ENCODE measurements around the gene PCSK6. TPM values are rescaled to one million over a fixed set of nuclear protein-coding genes. Genes with fewer than 3 reads are reported as not detected.
A peak's percentile ranks its signal among the peaks of the same experiment; 100 is the strongest.
"Not testable (repeated sequence)": the region's sequence is repeated elsewhere in the genome, so short reads cannot be mapped to it uniquely, and the experiment has no call there.

Gene PCSK6
- total RNA-seq, 1 donor = 0.72 TPM

DNA sequence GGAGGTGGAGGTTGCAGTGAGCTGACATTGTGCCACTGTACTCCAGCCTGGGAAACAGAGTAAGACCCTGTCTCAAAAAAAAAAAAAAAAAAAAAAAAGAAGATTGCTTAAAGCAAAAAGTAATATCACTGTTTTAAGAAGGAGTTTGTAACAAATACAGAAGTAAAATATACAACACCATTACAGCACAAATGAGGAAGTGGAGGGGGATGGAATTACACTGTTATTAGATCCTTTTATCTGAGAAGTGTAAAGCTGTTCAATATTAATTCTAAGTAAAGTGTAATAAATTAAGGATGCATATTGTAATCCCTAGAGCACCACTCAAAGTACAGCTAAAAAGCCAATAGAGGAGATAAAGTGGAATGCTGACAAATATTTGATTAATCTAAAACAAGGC is 147.5 kb downstream of the PCSK6 start:
- Histone ChIP-seq H3K4me2 (ENCODE audit: insufficient read depth, low read length) (no peak overlapping the region), H3K9me3 (ENCODE audit: low read depth, low read length) (no peaks in the 10 kb centered on the region), H3K4me3 (ENCODE audit: insufficient read depth, low read length) (no peak overlapping the region), H3K4me1 (ENCODE audit: insufficient read depth, low read length) (no peaks in the 10 kb centered on the region), H4K20me1 (ENCODE audit: insufficient read depth, low read length) (no peaks in the 10 kb centered on the region), H3K79me2 (ENCODE audit: insufficient read depth, low read length) (no peaks in the 10 kb centered on the region), H3K36me3 (ENCODE audit: insufficient read depth, low read length) (no peaks in the 10 kb centered on the region), H3K27ac (ENCODE audit: low read depth, low read length) (no peak overlapping the region), H2AFZ (ENCODE audit: low read length) (no peak overlapping the region), H3K27me3 (ENCODE audit: insufficient read depth, low read length) (peaks cover 3% of the 10 kb centered on the region)
- no peak for TF ChIP-seq CTCF (IDR thresholded peaks at IDR 0.05; ENCODE audit: extremely low read depth, low read depth, low read length)
- DNase-seq (ENCODE audit: insufficient read length, low spot score, missing footprints) = no peak

- DNase-seq (ENCODE audit: insufficient read length, low spot score, missing footprints) = no peak
- H3K4me2 ChIP-seq (ENCODE audit: insufficient read depth, low read length) = no peak overlapping the region
- H2AFZ ChIP-seq (ENCODE audit: low read length) = no peak overlapping the region
- H3K27me3 ChIP-seq (ENCODE audit: insufficient read depth, low read length) = no peaks in the 10 kb centered on the region
- no peak overlapping the region for H3K27ac ChIP-seq (ENCODE audit: low read depth, low read length)
- no peak for TF ChIP-seq CTCF (IDR thresholded peaks at IDR 0.05; ENCODE audit: extremely low read depth, low read depth, low read length)
- H3K79me2 ChIP-seq (ENCODE audit: insufficient read depth, low read length) = no peaks in the 10 kb centered on the region
- no peaks in the 10 kb centered on the region for H3K36me3 ChIP-seq (ENCODE audit: insufficient read depth, low read length)
- H3K9me3 ChIP-seq (ENCODE audit: low read depth, low read length) = no peaks in the 10 kb centered on the region
- no peaks in the 10 kb centered on the region for H4K20me1 ChIP-seq (ENCODE audit: insufficient read depth, low read length)
- no peak overlapping the region for H3K4me3 ChIP-seq (ENCODE audit: insufficient read depth, low read length)
- no peaks in the 10 kb centered on the region for H3K4me1 ChIP-seq (ENCODE audit: insufficient read depth, low read length)
These were observed 150.9 kb downstream of the PCSK6 start for GRCh38 chr15:101338502-101339057.

DNA sequence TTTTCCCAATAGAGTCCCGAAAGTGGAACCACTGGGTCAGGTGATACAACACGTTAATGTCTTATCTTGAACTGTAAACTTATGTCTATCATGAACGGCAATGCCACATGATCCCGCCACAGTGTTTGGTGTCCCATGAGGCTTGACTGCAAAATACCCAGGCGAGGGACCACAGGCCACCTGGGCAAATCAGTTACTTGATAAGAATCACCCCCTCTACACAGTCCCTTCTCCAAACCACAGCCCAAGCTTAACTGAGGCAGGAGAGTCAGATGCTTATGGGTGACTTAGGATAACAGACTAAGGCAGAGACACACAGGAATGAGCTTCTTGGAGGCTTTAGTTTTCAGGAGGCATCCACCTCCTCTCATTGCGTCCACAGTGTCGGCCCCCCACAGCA is 151.5 kb downstream of the PCSK6 start:
- Histone ChIP-seq H3K27ac (ENCODE audit: low read depth, low read length) (no peak overlapping the region), H3K79me2 (ENCODE audit: insufficient read depth, low read length) (no peaks in the 10 kb centered on the region), H4K20me1 (ENCODE audit: insufficient read depth, low read length) (no peaks in the 10 kb centered on the region), H3K9me3 (ENCODE audit: low read depth, low read length) (no peaks in the 10 kb centered on the region), H3K4me3 (ENCODE audit: insufficient read depth, low read length) (no peak overlapping the region), H3K27me3 (ENCODE audit: insufficient read depth, low read length) (no peaks in the 10 kb centered on the region), H3K4me2 (ENCODE audit: insufficient read depth, low read length) (no peak overlapping the region), H3K4me1 (ENCODE audit: insufficient read depth, low read length) (no peaks in the 10 kb centered on the region), H2AFZ (ENCODE audit: low read length) (no peak overlapping the region), H3K36me3 (ENCODE audit: insufficient read depth, low read length) (no peaks in the 10 kb centered on the region)
- peak; percentile 3 for DNase-seq (ENCODE audit: insufficient read length, low spot score, missing footprints)
- no peak for TF ChIP-seq CTCF (IDR thresholded peaks at IDR 0.05; ENCODE audit: extremely low read depth, low read depth, low read length)

- H3K4me3 ChIP-seq (ENCODE audit: insufficient read depth, low read length); H3K27ac ChIP-seq (ENCODE audit: low read depth, low read length); H4K20me1 ChIP-seq (ENCODE audit: insufficient read depth, low read length); H2AFZ ChIP-seq (ENCODE audit: low read length); H3K4me2 ChIP-seq (ENCODE audit: insufficient read depth, low read length); H3K27me3 ChIP-seq (ENCODE audit: insufficient read depth, low read length); H3K9me3 ChIP-seq (ENCODE audit: low read depth, low read length); H3K36me3 ChIP-seq (ENCODE audit: insufficient read depth, low read length); H3K79me2 ChIP-seq (ENCODE audit: insufficient read depth, low read length); H3K4me1 ChIP-seq (ENCODE audit: insufficient read depth, low read length): not testable (repeated sequence)
- DNase-seq (ENCODE audit: insufficient read length, low spot score, missing footprints) = peak; percentile 11
These were observed 155.4 kb downstream of the PCSK6 start for GRCh38 chr15:101333907-101334789.

All from osteoblast (primary cell).